Urinary bladder (tissue), 4 donors: ENCODE results near the gene MMS19. TPM values are rescaled to one million over a fixed set of nuclear protein-coding genes. Genes with fewer than 3 reads are reported as not detected.

Source experiments
- DNase-seq: peaks from one replicate; pipeline ENCODE4 v3.0.0-alpha.2; 2015; ENCODE audit errors: extremely low spot score
- H3K27ac ChIP-seq: one replicate; pipeline ENCODE4 v1.5.1; 2013; ENCODE audit warnings: low read depth, mild to moderate bottlenecking, moderate library complexity
- H3K36me3 ChIP-seq: one replicate; pipeline ENCODE4 v1.6.1; 2013; ENCODE audit warnings: mild to moderate bottlenecking, moderate library complexity; ENCODE audit not compliant: insufficient read depth
- H3K4me1 ChIP-seq: one replicate; pipeline ENCODE4 v1.6.1; 2013; ENCODE audit warnings: mild to moderate bottlenecking, moderate library complexity; ENCODE audit not compliant: insufficient read depth
- H3K4me3 ChIP-seq: one replicate; pipeline ENCODE4 v1.5.1; 2013; ENCODE audit warnings: low read depth, low read length
- WGBS: extraction: QIAGEN DNeasy Blood & Tissue Kit; methylation state at CpG from one replicate; pipeline ENCODE4 v1.1.7; 2013; 5-methylcytosine and 5-hydroxymethylcytosine counted together
- polyA plus RNA-seq: library from polyadenylated mRNA; stranded (reverse); fragments of 200-250 nt; gene quantifications from one replicate; pipeline ENCODE4 v1.2.3, GENCODE V29; 2013
- total RNA-seq: library from RNA; depleted of rRNA; stranded (reverse); fragments of >200 nt; gene quantifications from one replicate; pipeline ENCODE4 v1.2.3, GENCODE V29; 2014
- donor health status: healthy with polysubstance abuse.
- donor health status: healthy.

Gene MMS19
- total and polyA plus RNA-seq, 2 donors: 43.7 to 49.0 TPM

GRCh38 chr10:97505152-97505551 is 6.9 kb upstream of the MMS19 start:
- no peak for DNase-seq
- WGBS: 82% methylated on average over 1 of the region's 1 CpG
- Histone ChIP-seq H3K4me3 (no peak overlapping the region), H3K36me3 (no peaks in the 10 kb centered on the region), H3K27ac (no peak overlapping the region), H3K4me1 (no peaks in the 10 kb centered on the region)

- no peaks in the 10 kb centered on the region for H3K4me1 ChIP-seq
- no peak for DNase-seq
- H3K27ac ChIP-seq: no peak overlapping the region
- WGBS: 72% methylated on average over 3 of the region's 3 CpGs
- no peaks in the 10 kb centered on the region for H3K36me3 ChIP-seq
- no peak overlapping the region for H3K4me3 ChIP-seq
Observed at GRCh38 chr10:97503406-97503805, 5.2 kb upstream of the MMS19 start.

GRCh38 chr10:97502916-97503315 is 4.7 kb upstream of the MMS19 start:
- H3K36me3 ChIP-seq: no peaks in the 10 kb centered on the region
- H3K27ac ChIP-seq: no peak overlapping the region
- no peak for DNase-seq
- H3K4me1 ChIP-seq: no peaks in the 10 kb centered on the region
- WGBS: 89% methylated on average over 6 of the region's 6 CpGs
- no peak overlapping the region for H3K4me3 ChIP-seq

- DNase-seq: no peak
- 79% methylated on average over 2 of the region's 2 CpGs for WGBS
- H3K4me1 ChIP-seq: no peaks in the 10 kb centered on the region
- no peak overlapping the region for H3K4me3 ChIP-seq
- H3K27ac ChIP-seq: no peak overlapping the region
- H3K36me3 ChIP-seq: no peaks in the 10 kb centered on the region
Observed at GRCh38 chr10:97500297-97500575, 2.0 kb upstream of the MMS19 start.

GRCh38 chr10:97499561-97500296 is 1.5 kb upstream of the MMS19 start:
- DNase-seq: no peak
- WGBS: under 1% methylated on average over 41 of the region's 41 CpGs
- Histone ChIP-seq H3K27ac (peak overlapping the region; percentile 87), H3K36me3 (no peaks in the 10 kb centered on the region), H3K4me1 (no peaks in the 10 kb centered on the region), H3K4me3 (peak overlapping the region; percentile 83)

- under 1% methylated on average over 66 of the region's 66 CpGs for WGBS
- H3K4me1 ChIP-seq: no peaks in the 10 kb centered on the region
- peak; percentile 17 for DNase-seq
- H3K27ac ChIP-seq: peak within 1 kb of the TSS; percentile 93
- peak within 1 kb of the TSS; percentile 83 for H3K4me3 ChIP-seq
- no peaks in the 10 kb centered on the region for H3K36me3 ChIP-seq
Observed at GRCh38 chr10:97498841-97499560, 779 bp upstream of the MMS19 start, which contains the start of gene UBTD1. Gene UBTD1, plus strand, starts transcription at chr10:97498924. Its CDS starts 280 bp downstream, at chr10:97499204.

- Histone ChIP-seq H3K4me1 (no peaks in the 10 kb centered on the region), H3K4me3 (peak overlapping the region; percentile 83), H3K27ac (peak overlapping the region; percentile 93), H3K36me3 (no peaks in the 10 kb centered on the region)
- WGBS: under 1% methylated on average over 22 of the region's 22 CpGs
- DNase-seq: peak; percentile 15
Observed at GRCh38 chr10:97497572-97498075, 598 bp downstream of the MMS19 start.

- H3K4me1 ChIP-seq: no peaks in the 10 kb centered on the region
Observed at GRCh38 chr10:97494863-97495506, 3.2 kb downstream of the MMS19 start.

GRCh38 chr10:97494151-97494550 is 4.1 kb downstream of the MMS19 start:
- H3K4me1 ChIP-seq: no peaks in the 10 kb centered on the region
- no peak overlapping the region for H3K27ac ChIP-seq
- H3K36me3 ChIP-seq: no peaks in the 10 kb centered on the region
- DNase-seq: no peak
- 50% methylated on average over 2 of the region's 2 CpGs for WGBS
- H3K4me3 ChIP-seq: no peak overlapping the region

More at GRCh38 chr10:97494863-97495506, 3.2 kb downstream of the MMS19 start:
- H3K4me3 ChIP-seq: no peak overlapping the region
- no peak for DNase-seq
- H3K27ac ChIP-seq: no peak overlapping the region
- no peaks in the 10 kb centered on the region for H3K36me3 ChIP-seq
- WGBS: 36% methylated on average over 7 of the region's 7 CpGs

GRCh38 chr10:97490592-97490991 is 7.6 kb downstream of the MMS19 start:
- 70% methylated on average over 2 of the region's 2 CpGs for WGBS

GRCh38 chr10:97485647-97486281 is 12.5 kb downstream of the MMS19 start:
- no peak for DNase-seq
- Histone ChIP-seq H3K36me3 (no peaks in the 10 kb centered on the region), H3K4me1 (peaks cover 1% of the 10 kb centered on the region), H3K4me3 (no peak overlapping the region), H3K27ac (no peak overlapping the region)
- WGBS: 93% methylated on average over 4 of the region's 4 CpGs

More at GRCh38 chr10:97490592-97490991, 7.6 kb downstream of the MMS19 start:
- DNase-seq: no peak
- no peak overlapping the region for H3K4me3 ChIP-seq
- H3K36me3 ChIP-seq: no peaks in the 10 kb centered on the region
- no peaks in the 10 kb centered on the region for H3K4me1 ChIP-seq
- H3K27ac ChIP-seq: no peak overlapping the region

GRCh38 chr10:97483921-97484320 is 14.3 kb downstream of the MMS19 start:
- H3K4me1 ChIP-seq: peaks cover 1% of the 10 kb centered on the region
- H3K4me3 ChIP-seq: no peak overlapping the region
- WGBS: 93% methylated on average over 1 of the region's 1 CpG
- no peak overlapping the region for H3K27ac ChIP-seq
- DNase-seq: no peak
- no peaks in the 10 kb centered on the region for H3K36me3 ChIP-seq

- whole genome bisulfite sequencing: 81% methylated on average over 3 of the region's 3 CpGs
- peaks cover 1% of the 10 kb centered on the region for H3K4me1 ChIP-seq
- no peak overlapping the region for H3K27ac ChIP-seq
- DNase-seq: no peak
- H3K36me3 ChIP-seq: no peaks in the 10 kb centered on the region
- H3K4me3 ChIP-seq: no peak overlapping the region
Observed at GRCh38 chr10:97483506-97483905, 14.7 kb downstream of the MMS19 start.
